Measurements from ENCODE around the gene NXPH3. TPM values are rescaled to one million over a fixed set of nuclear protein-coding genes. Genes with fewer than 3 reads are reported as not detected.

The NXPH3 gene
- total RNA-seq, 1 experiment from 2014 or later, result not detected

DNA sequence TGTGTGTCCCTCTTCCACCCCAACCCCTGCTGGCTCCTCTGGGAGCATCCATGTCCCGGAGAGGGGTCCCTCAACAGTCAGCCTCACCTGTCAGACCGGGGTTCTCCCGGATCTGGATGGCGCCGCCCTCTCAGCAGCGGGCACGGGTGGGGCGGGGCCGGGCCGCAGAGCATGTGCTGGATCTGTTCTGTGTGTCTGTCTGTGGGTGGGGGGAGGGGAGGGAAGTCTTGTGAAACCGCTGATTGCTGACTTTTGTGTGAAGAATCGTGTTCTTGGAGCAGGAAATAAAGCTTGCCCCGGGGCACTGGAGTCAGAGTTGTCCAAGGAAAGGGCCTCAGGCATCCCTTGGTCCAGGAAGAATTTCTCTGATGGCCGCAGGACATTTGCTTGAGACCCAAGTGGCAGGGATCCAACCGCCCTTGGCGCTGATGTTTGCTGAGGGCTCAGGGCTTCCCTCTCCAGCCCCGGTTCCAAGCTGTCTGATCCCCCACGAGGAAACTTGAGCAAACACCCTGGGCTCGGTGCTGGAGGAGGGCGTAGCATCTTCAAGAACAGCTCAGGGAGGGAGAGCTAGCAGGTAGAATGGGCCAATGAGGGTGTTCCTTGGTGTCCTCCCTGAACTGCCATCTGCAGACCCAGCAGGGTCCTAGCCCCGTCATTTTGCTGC, 4.5 kb downstream of the NXPH3 start:
- TF ChIP-seq EZH2 (IDR thresholded peaks at IDR 0.05; ENCODE audit: low read depth), result no peak
- TF ChIP-seq, protein P1, sequence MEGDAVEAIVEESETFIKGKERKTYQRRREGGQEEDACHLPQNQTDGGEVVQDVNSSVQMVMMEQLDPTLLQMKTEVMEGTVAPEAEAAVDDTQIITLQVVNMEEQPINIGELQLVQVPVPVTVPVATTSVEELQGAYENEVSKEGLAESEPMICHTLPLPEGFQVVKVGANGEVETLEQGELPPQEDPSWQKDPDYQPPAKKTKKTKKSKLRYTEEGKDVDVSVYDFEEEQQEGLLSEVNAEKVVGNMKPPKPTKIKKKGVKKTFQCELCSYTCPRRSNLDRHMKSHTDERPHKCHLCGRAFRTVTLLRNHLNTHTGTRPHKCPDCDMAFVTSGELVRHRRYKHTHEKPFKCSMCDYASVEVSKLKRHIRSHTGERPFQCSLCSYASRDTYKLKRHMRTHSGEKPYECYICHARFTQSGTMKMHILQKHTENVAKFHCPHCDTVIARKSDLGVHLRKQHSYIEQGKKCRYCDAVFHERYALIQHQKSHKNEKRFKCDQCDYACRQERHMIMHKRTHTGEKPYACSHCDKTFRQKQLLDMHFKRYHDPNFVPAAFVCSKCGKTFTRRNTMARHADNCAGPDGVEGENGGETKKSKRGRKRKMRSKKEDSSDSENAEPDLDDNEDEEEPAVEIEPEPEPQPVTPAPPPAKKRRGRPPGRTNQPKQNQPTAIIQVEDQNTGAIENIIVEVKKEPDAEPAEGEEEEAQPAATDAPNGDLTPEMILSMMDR (conservative IDR thresholded peaks at IDR 0.05), result no peak
- ChIA-PET CTCF (no interaction called here), POLR2A (ENCODE audit: unreplicated experiment) (no interaction called here)
- Histone ChIP-seq H3K4me3 (no peak overlapping the region), H3K4me2 (no peak overlapping the region), H3K9me3 (ENCODE audit: insufficient read depth, low read depth) (no peaks in the 10 kb centered on the region), H4K20me1 (ENCODE audit: insufficient read depth) (no peaks in the 10 kb centered on the region), H3K36me3 (ENCODE audit: low read depth) (no peaks in the 10 kb centered on the region), H3K79me2 (ENCODE audit: low read depth) (no peaks in the 10 kb centered on the region), H3F3A (ENCODE audit: insufficient read depth, low read depth) (peaks cover 9% of the 10 kb centered on the region; the same call in 1 of the 2 replicates), H3K27ac (no peak overlapping the region), H3K4me1 (replicated peaks; ENCODE audit: insufficient read depth) (peaks cover 7% of the 10 kb centered on the region; the same call in 1 of the 2 replicates), H3K27me3 (ENCODE audit: insufficient read depth, low read depth) (peaks cover 37% of the 10 kb centered on the region), H3K9me2 (ENCODE audit: insufficient read depth) (no peaks in the 10 kb centered on the region), H2AFZ (no peak overlapping the region)
- peak; percentile 44 to 67 for DNase-seq
- BruUV-seq (replicated peaks), result no TSS peak
- intact Hi-C loops (cut with micrococcal nuclease; ENCODE audit: unreplicated experiment), result no loop called here

DNA sequence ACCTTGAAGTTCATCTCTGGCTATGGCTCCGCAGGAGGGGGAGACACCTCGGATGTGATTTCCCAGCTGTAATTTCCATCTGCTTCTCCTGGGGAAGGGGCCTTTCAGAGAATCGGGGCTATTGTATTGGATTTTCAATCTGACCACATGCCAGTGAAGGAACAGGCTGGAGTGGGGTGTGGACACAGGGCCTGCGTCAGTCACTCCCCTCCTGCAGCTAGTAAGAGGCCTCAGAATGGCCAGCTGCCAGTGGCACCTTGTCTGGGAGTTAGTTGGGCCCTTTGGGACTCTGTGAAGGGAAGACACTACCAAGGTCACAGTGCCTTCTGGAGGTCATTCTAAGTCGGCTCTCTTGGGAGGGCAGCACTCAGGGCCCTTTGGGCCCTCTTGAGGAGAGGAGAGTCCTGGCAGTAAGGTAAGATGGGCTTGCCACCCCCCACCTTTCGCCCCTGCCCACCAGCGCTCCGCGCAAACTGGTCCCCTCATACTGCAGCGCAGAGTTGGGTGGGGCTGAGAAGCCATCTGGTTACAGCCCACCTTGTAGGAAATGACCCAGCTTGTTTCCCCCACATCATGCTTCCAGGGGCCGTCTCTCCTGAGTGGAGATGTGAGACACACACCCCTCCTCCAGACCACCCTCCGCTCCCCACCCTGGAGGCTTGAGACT, 5.4 kb downstream of the NXPH3 start:
- Histone ChIP-seq H3K9me3 (ENCODE audit: insufficient read depth, low read depth) (no peaks in the 10 kb centered on the region), H2AFZ (no peak overlapping the region), H4K20me1 (ENCODE audit: insufficient read depth) (no peaks in the 10 kb centered on the region), H3K9me2 (ENCODE audit: insufficient read depth) (no peaks in the 10 kb centered on the region), H3K4me1 (replicated peaks; ENCODE audit: insufficient read depth) (peaks cover 7% of the 10 kb centered on the region; the same call in 1 of the 2 replicates), H3K36me3 (ENCODE audit: low read depth) (no peaks in the 10 kb centered on the region), H3K4me2 (no peak overlapping the region), H3F3A (ENCODE audit: insufficient read depth, low read depth) (peaks cover 9% of the 10 kb centered on the region; the same call in 1 of the 2 replicates), H3K27me3 (ENCODE audit: insufficient read depth, low read depth) (peaks cover 30% of the 10 kb centered on the region), H3K79me2 (ENCODE audit: low read depth) (no peaks in the 10 kb centered on the region), H3K4me3 (no peak overlapping the region), H3K27ac (no peak overlapping the region)
- POLR2A ChIA-PET (ENCODE audit: unreplicated experiment), result no interaction called here
- no peak for TF ChIP-seq EZH2 (IDR thresholded peaks at IDR 0.05; ENCODE audit: low read depth)
- TF ChIP-seq, protein P1 (conservative IDR thresholded peaks at IDR 0.05), result no peak
- intact Hi-C loops (cut with micrococcal nuclease; ENCODE audit: unreplicated experiment), result no loop called here
- CTCF ChIA-PET, result interaction anchor here (0.6 kb wide), 1 partner anchor 125 kb away, joined by 6 read pairs; no protein-coding TSS in a partner anchor
- no TSS peak for BruUV-seq (replicated peaks)
- DNase-seq, result no peak

DNA sequence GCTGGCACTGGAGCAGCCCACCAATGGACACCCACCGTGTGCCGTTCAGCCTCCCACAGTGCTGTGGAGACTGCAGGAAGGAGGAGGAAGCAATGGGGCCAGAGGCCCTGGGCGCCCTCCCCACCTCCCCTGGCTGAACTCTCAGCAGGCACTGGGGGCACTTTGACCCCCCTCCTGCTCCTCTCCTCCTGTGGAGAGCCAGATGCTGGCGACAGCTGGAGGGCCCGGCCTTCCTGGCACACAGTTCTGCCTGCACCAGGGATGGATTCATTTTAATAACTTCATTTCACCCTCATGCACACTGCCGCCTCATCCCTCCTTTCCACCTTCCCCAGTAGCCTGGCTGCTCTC, 6.0 kb downstream of the NXPH3 start:
- Histone ChIP-seq H3K27me3 (ENCODE audit: insufficient read depth, low read depth) (peaks cover 25% of the 10 kb centered on the region), H3K4me2 (no peak overlapping the region), H3K27ac (no peak overlapping the region), H3K9me3 (ENCODE audit: insufficient read depth, low read depth) (no peaks in the 10 kb centered on the region), H3K79me2 (ENCODE audit: low read depth) (no peaks in the 10 kb centered on the region), H3K4me1 (replicated peaks; ENCODE audit: insufficient read depth) (peaks cover 7% of the 10 kb centered on the region; the same call in 1 of the 2 replicates), H3K9me2 (ENCODE audit: insufficient read depth) (no peaks in the 10 kb centered on the region), H4K20me1 (ENCODE audit: insufficient read depth) (no peaks in the 10 kb centered on the region), H3F3A (ENCODE audit: insufficient read depth, low read depth) (peaks cover 9% of the 10 kb centered on the region; the same call in 1 of the 2 replicates), H2AFZ (no peak overlapping the region), H3K36me3 (ENCODE audit: low read depth) (no peaks in the 10 kb centered on the region), H3K4me3 (no peak overlapping the region)
- intact Hi-C loops (cut with micrococcal nuclease; ENCODE audit: unreplicated experiment), result no loop called here
- POLR2A ChIA-PET (ENCODE audit: unreplicated experiment), result no interaction called here
- CTCF ChIA-PET, result no interaction called here
- no peak for DNase-seq
- no TSS peak for BruUV-seq (replicated peaks)
- no peak for TF ChIP-seq EZH2 (IDR thresholded peaks at IDR 0.05; ENCODE audit: low read depth)
- TF ChIP-seq, protein P1 (conservative IDR thresholded peaks at IDR 0.05), result no peak
